Hepatocyte (in vitro differentiated cells): Measurements from ENCODE around the gene PLIN4. TPM values are rescaled to one million over a fixed set of nuclear protein-coding genes. Genes with fewer than 3 reads are reported as not detected.

Source experiments
- DNase-seq: peaks from one replicate; pipeline ENCODE4 v3.0.0-alpha.2; 2016; ENCODE audit warnings: low spot score
- H2AFZ ChIP-seq: fragments of 200-600 bp; sonication (generic); 2 replicates; pipeline ENCODE4 v1.6.0; 2016; ENCODE audit warnings: antibody characterized with exemption, mild to moderate bottlenecking
- H3K27ac ChIP-seq: fragments of 200-600 bp; sonication (generic); 2 replicates; pipeline ENCODE4 v1.5.1; 2016; ENCODE audit warnings: mild to moderate bottlenecking
- H3K27me3 ChIP-seq: fragments of 200-600 bp; sonication (generic); 2 replicates; pipeline ENCODE4 v1.6.1; 2016
- H3K36me3 ChIP-seq: fragments of 200-600 bp; sonication (generic); replicated peaks from 2 replicates; pipeline ENCODE4 v1.5.1; 2016; ENCODE audit warnings: low read depth; ENCODE audit not compliant: insufficient read depth
- H3K4me1 ChIP-seq: fragments of 200-600 bp; sonication (generic); 2 replicates; pipeline ENCODE4 v1.5.1; 2016; ENCODE audit warnings: mild to moderate bottlenecking, moderate library complexity; ENCODE audit not compliant: insufficient read depth
- H3K4me2 ChIP-seq: fragments of 200-600 bp; sonication (generic); 2 replicates; pipeline ENCODE4 v1.6.0; 2016
- H3K4me3 ChIP-seq: fragments of 200-600 bp; sonication (generic); 2 replicates; pipeline ENCODE4 v1.5.1; 2016; ENCODE audit warnings: mild to moderate bottlenecking
- H3K79me2 ChIP-seq: fragments of 200-600 bp; sonication (generic); 2 replicates; pipeline ENCODE4 v1.6.0; 2017; ENCODE audit warnings: mild to moderate bottlenecking
- H3K9me2 ChIP-seq: fragments of 200-600 bp; sonication (generic); replicated peaks from 2 replicates; pipeline ENCODE4 v1.6.0; 2017; ENCODE audit warnings: mild to moderate bottlenecking; ENCODE audit not compliant: insufficient read depth
- H3K9me3 ChIP-seq: fragments of 200-600 bp; sonication (generic); 2 replicates; pipeline ENCODE4 v1.5.1; 2016; ENCODE audit warnings: low read depth, mild to moderate bottlenecking
- H4K20me1 ChIP-seq: fragments of 200-600 bp; sonication (generic); 2 replicates; pipeline ENCODE4 v1.6.0; 2016; ENCODE audit warnings: mild to moderate bottlenecking; ENCODE audit not compliant: insufficient read depth, poor library complexity, severe bottlenecking
- EZH2 ChIP-seq: fragments of 200-600 bp; sonication (generic); IDR thresholded peaks from 2 replicates; pipeline ENCODE4 v1.6.1; 2016; ENCODE audit warnings: antibody characterized with exemption, mild to moderate bottlenecking, borderline replicate concordance
- EZH2phosphoT487 ChIP-seq: fragments of 200-600 bp; sonication (generic); IDR thresholded peaks from one replicate; pipeline ENCODE4 v1.6.1; 2018; ENCODE audit warnings: antibody characterized with exemption, mild to moderate bottlenecking, low read depth, moderate library complexity; ENCODE audit not compliant: unreplicated experiment, severe bottlenecking
- WGBS: methylation state at CpG from one replicate; pipeline ENCODE4 v1.1.6; 2016; ENCODE audit warnings: low lambda C conversion rate; ENCODE audit errors: missing lambda C conversion rate; 5-methylcytosine and 5-hydroxymethylcytosine counted together
- polyA plus RNA-seq: library from polyadenylated mRNA; unstranded; fragments of >200 nt; fragmentation: Nextera tagmentation; extraction: Ambion mirVana; gene quantifications from 2 replicates; pipeline ENCODE4 v1.2.1, GENCODE V29; 2016
- total RNA-seq: library from RNA; depleted of rRNA; stranded (reverse); fragments of >200 nt; gene quantifications from 2 replicates; pipeline ENCODE4 v1.2.3, GENCODE V29; 2014
- TF ChIP-seq, protein P1 (sequence below): fragments of 200-600 bp; sonication (generic); IDR thresholded peaks from 2 replicates; pipeline ENCODE4 v1.5.1; 2016; ENCODE audit warnings: antibody characterized with exemption, mild to moderate bottlenecking; ENCODE audit not compliant: poor library complexity

The PLIN4 gene
- total and polyA plus RNA-seq, 2 experiments from 2014 or later = 0.17 to 0.27 TPM

DNA sequence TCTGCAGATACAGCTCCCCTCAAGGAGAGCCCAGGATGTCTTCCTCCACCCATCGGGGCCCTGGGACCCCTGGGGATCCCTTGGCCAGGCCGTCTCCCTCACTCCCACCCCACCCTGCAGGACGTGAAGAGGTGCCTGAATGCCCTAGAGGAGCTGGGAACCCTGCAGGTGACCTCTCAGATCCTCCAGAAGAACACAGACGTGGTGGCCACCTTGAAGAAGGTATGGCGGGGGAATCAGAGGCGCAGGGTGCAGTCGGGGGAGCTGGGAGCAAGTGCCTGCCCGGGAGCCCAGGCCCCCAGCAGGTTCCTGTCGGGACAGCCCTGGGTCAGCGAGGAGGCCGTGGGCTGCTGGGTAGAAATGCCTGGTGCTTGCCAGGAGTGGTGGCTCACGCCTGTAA, 19.6 kb downstream of the PLIN4 start:
- no peaks in the 10 kb centered on the region for H3K79me2 ChIP-seq
- H3K27ac ChIP-seq = no peak overlapping the region
- WGBS = 98% methylated on average over 12 of the region's 12 CpGs
- no peaks in the 10 kb centered on the region for H3K9me2 ChIP-seq
- H3K27me3 ChIP-seq = no peaks in the 10 kb centered on the region
- H2AFZ ChIP-seq = no peak overlapping the region
- no peak for DNase-seq
- H3K9me3 ChIP-seq = no peaks in the 10 kb centered on the region
- no peaks in the 10 kb centered on the region for H3K4me1 ChIP-seq
- H3K36me3 ChIP-seq = no peaks in the 10 kb centered on the region
- no peak overlapping the region for H3K4me2 ChIP-seq
- H4K20me1 ChIP-seq = no peaks in the 10 kb centered on the region
- TF ChIP-seq EZH2phosphoT487 = no peak
- H3K4me3 ChIP-seq = no peak overlapping the region

DNA sequence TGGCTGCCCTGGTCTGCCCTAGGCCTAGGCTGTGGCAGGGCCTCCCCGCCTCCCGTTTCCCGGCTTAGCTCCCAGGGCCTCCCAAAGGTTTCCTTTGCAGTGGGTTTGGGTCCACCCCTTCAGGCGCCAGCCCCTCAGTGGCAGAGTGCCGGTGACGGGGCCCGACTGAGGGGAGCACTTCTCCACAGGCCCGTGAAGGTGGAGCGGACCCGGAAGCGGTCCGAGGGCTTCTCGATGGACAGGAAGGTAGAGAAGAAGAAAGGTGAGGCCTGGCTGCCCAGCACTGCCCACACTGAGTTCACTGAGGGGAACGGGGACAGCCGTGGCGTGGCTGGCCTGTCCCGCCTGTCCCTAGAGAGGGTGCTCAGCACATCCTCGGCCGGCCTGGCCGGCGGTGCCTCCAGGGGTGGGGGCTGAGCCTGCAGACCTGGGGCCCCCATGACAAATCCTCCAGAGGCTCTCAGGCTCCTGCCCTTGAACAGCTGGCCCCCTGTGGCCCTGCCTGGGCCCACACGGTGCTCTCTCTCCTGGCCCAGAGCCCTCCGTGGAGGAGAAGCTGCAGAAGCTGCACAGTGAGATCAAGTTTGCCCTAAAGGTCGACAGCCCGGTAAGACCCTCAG, 20.4 kb downstream of the PLIN4 start:
- DNase-seq = no peak
- Histone ChIP-seq H3K27me3 (no peaks in the 10 kb centered on the region), H4K20me1 (no peaks in the 10 kb centered on the region), H2AFZ (no peak overlapping the region), H3K9me3 (no peaks in the 10 kb centered on the region), H3K79me2 (no peaks in the 10 kb centered on the region), H3K4me3 (no peak overlapping the region), H3K9me2 (no peaks in the 10 kb centered on the region), H3K4me2 (no peak overlapping the region), H3K4me1 (no peaks in the 10 kb centered on the region), H3K36me3 (no peaks in the 10 kb centered on the region), H3K27ac (no peak overlapping the region)
- WGBS = 93% methylated on average over 24 of the region's 25 CpGs
- no peak for TF ChIP-seq EZH2
- TF ChIP-seq EZH2phosphoT487 = no peak
- TF ChIP-seq, protein P1, sequence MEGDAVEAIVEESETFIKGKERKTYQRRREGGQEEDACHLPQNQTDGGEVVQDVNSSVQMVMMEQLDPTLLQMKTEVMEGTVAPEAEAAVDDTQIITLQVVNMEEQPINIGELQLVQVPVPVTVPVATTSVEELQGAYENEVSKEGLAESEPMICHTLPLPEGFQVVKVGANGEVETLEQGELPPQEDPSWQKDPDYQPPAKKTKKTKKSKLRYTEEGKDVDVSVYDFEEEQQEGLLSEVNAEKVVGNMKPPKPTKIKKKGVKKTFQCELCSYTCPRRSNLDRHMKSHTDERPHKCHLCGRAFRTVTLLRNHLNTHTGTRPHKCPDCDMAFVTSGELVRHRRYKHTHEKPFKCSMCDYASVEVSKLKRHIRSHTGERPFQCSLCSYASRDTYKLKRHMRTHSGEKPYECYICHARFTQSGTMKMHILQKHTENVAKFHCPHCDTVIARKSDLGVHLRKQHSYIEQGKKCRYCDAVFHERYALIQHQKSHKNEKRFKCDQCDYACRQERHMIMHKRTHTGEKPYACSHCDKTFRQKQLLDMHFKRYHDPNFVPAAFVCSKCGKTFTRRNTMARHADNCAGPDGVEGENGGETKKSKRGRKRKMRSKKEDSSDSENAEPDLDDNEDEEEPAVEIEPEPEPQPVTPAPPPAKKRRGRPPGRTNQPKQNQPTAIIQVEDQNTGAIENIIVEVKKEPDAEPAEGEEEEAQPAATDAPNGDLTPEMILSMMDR = no peak

DNA sequence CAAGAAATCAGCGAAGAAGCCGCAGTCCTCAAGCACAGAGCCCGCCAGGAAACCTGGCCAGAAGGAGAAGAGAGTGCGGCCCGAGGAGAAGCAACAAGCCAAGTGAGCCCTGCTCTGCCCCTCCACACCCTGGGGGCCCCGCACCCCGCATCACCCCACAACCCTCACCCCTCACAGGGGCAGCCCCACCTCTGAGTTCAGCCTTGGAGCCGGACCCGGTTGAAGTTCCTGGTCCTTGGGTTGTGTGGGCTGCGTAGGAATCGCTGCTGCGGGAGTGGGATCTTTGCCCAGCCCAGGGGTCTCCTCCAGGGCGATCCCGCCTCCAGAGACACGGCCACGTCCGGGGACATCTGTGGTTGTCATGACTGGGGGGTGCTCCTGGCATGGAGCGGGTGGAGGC, 22.0 kb downstream of the PLIN4 start:
- no peaks in the 10 kb centered on the region for H3K9me2 ChIP-seq
- H3K36me3 ChIP-seq = no peaks in the 10 kb centered on the region
- no peaks in the 10 kb centered on the region for H3K9me3 ChIP-seq
- no peak overlapping the region for H2AFZ ChIP-seq
- no peak overlapping the region for H3K27ac ChIP-seq
- H3K4me2 ChIP-seq = no peak overlapping the region
- no peaks in the 10 kb centered on the region for H3K79me2 ChIP-seq
- TF ChIP-seq, protein P1 = no peak
- no peak for TF ChIP-seq EZH2phosphoT487
- TF ChIP-seq EZH2 = no peak
- H4K20me1 ChIP-seq = no peaks in the 10 kb centered on the region
- no peaks in the 10 kb centered on the region for H3K4me1 ChIP-seq
- H3K27me3 ChIP-seq = no peaks in the 10 kb centered on the region
- WGBS = 98% methylated on average over 16 of the region's 18 CpGs
- H3K4me3 ChIP-seq = no peak overlapping the region
- no peak for DNase-seq

DNA sequence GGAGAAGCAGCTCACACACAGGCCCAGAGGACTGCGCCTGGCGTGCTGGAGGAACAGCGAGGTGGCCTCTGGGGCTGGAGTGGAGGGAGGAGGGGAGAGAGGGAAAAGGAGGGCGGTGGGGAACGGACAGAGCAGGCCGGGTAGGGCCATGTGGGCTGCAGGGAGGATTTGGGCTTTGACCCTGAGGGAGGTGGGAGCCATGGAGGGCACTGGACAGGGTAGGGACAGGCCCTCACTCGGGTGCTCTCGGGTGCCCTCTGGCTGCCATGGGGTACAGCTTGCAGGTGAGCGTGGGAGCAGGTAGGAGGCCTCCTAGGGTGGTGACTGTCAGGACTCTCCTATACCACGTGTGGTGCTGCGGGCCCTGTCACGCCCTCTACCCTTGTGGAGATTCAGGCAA, 22.8 kb downstream of the PLIN4 start:
- H3K27me3 ChIP-seq = no peaks in the 10 kb centered on the region
- no peaks in the 10 kb centered on the region for H3K36me3 ChIP-seq
- no peak for DNase-seq

More for the DNA sequence above, 22.8 kb downstream of the PLIN4 start:
- Histone ChIP-seq H3K27ac (no peak overlapping the region), H3K79me2 (no peaks in the 10 kb centered on the region), H3K9me3 (no peaks in the 10 kb centered on the region), H3K4me1 (no peaks in the 10 kb centered on the region), H3K4me3 (no peak overlapping the region), H3K9me2 (no peaks in the 10 kb centered on the region), H4K20me1 (no peaks in the 10 kb centered on the region), H2AFZ (no peak overlapping the region), H3K4me2 (no peak overlapping the region)
- TF ChIP-seq EZH2phosphoT487 = no peak
- TF ChIP-seq, protein P1 = no peak
- TF ChIP-seq EZH2 = no peak
- 90% methylated on average over 8 of the region's 12 CpGs for WGBS
